GM18873 (cell line): Measurements from ENCODE around the gene PRR23A.

ENCODE experiments used
- ATAC-seq: cut with Tn5 transposase; IDR thresholded peaks from one replicate; pipeline ENCODE4 v1.9.1; 2021; ENCODE audit warnings: mild to moderate bottlenecking, moderate library complexity, moderate number of reproducible peaks; ENCODE audit not compliant: unreplicated experiment, low FRiP score

The PRR23A gene

DNA sequence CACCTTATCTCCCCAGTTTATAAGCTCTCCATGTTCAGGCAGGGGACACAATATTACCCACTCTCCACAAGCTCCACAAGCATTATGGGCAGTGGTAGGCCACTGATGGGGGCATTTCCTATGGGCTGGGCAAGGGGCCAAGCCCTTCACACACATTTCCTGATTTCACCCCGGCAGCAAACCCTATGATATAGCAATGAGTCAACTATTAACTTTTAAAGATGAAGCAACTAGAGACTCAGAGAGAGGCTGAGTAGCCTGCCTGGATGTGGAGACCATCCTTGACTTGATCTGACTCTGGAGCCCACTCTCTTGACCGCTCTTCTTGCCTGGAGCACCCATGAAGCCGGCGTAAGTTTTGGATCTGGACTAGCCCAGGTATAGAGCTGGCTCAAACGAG, 31.6 kb downstream of the PRR23A start:
- no peak for ATAC-seq

DNA sequence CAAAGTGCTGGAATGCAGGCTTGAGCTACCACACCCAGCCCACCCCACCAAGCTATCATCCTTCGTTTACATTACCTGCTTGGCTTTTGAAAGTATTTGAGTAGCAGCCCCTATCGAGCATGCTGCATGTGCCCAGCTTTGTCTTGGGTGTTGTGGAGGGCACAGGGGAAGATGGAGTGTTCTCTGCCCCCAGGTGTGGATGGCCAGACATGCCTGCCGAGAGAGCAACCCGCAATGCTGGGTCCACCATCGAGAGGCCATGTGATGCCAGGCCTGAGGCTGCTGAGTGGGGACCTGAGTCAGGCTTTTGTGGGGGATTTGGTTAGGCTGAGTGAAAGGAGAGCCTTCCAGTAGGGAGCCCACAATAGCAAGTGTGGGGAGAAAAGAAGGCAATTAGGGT, 33.1 kb downstream of the PRR23A start:
- no peak for ATAC-seq

DNA sequence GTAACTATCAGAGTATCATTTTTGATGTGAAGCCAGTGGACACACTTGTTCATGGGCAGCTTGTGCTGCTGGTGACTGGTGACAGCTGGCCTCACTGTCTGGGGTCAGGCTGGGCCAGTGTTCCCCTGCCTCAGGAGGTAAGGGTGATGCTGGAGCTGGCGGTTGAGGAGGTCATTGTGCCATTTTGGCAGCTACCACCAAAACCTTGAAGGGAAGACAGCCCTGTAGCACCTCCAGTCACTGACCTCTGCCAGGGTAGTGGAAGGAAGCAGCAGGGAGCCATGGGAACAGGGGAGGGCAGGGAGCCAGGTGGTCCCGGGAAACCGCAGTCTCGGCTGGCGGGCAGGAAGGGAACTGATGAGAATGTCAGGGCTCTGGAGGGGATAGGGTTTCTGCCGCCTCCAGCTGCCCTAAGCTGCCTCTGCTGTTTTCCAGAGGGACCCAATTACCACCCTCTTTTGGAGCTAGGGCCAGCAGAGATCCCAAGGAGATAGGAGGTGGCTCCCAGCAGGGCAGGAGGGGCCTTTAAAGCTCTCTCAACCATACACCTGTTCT, 34.2 kb downstream of the PRR23A start:
- ATAC-seq, result no peak

DNA sequence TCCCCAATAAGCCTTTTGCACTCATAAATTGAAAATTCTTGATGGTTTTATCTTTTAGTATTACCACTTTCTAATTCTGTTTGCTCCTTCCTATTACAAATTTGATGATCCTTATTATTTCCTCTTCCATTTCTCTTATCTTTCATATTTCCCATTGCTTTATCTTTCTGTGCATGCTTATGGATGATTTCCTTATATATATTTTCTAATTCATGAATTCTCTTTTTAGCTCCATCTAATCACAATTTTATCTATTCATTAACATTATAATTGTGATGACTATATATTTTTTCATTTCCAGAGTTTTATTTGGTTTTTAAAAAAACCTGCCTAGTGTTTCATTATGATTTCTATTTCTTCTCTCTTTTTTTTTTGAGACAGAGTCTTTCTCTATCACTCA, 41.1 kb downstream of the PRR23A start:
- no peak for ATAC-seq

DNA sequence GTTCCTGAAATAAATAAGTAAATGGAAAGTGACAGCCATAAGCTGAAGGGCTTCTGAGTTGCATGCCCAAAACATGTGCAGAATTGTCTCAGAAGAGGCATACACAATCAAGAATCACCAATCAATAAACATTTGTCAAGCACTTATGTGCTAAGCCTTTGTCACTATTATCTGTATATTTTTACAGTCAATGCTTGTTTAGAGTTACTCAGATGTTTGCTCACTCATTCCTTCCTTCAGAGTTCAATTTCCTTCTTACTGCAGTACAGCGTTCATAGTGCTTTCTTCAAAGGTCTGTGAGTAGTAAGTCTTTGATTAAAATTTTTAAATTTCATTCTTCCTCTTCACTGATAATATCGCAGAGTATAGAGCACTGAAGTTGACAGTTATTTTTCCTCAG, 41.8 kb downstream of the PRR23A start:
- no peak for ATAC-seq

DNA sequence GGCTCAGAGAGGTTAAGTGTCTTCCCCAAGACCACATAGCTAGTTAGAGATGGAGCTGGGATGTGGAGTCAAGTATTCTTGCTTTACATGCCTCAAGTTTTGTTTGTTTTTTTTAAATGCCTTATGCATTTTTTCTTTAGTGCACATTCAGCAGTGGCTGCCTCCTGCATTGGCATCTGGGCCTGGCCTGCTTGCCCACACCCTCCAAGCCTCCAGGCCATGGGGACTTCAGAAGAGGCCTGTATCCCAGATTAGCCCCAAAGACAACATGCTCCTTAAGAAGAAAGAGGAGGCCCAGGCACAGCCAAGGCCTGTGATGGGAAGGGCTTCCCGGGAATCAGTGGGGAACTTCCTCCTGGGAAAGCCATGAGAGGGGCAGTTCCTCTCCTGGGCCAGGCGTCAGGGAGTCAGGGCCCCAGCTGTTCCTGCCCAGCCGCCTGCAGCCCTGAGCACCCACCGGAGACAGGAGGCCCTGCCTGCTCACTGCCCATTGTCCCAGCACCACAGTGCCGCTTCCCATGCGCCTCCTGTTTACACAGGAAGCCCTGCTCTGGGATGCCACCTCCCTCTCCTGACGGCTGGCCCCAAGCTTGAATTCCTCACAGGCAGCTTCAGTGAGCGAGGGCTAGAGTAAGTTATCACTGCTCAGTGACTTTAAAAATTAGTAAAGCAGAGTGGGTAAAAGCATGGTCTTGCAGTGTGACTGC, 43.1 kb downstream of the PRR23A start:
- ATAC-seq, result no peak

DNA sequence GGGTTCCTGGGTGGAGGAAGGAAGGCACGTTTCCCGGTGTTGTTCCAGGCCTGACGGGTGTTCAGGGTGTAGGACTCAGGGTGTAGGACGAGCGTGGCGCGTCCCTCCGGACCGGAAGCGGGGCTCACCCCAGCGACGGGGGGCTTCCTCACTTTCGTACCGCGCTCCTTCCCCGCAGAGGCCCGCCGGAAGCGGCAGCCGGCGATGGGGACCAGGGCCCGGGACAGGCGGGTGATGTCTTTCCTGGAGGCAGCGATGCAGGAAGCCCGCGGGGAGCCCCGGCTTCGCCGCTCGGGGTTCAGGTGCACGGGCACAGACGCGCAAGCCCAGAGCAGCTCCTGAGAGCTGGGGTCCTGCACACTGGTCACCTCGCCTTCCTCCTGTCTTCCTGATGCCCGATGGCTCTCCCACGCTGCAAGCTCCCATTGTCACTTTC, 45.6 kb downstream of the PRR23A start:
- no peak for ATAC-seq
